Pancreas (tissue), 10 donors: ENCODE data around the gene BCO1. TPM values are rescaled to one million over a fixed set of nuclear protein-coding genes. Genes with fewer than 3 reads are reported as not detected.

Experiments used
- ATAC-seq, 4 donors: fragments of 200-7000 bp; cut with Tn5 transposase; one replicate each; pipeline versions ENCODE4 v1.8.0 to v1.9.1; 2020; ENCODE audit warnings: mild to moderate bottlenecking in 4 of 4, moderate library complexity in 4 of 4
- DNase-seq, 6 donors: peaks; one replicate each; pipeline ENCODE4 v3.0.0-alpha.2; 2020
- FAIRE-seq: peaks from 2 replicates; lab custom pipeline; 2012; peaks lifted over from hg19 to GRCh38; lab: Jason Lieb, UNC
- H3K27ac ChIP-seq, 4 donors: fragments of 200-600 bp; sonication (generic); 1 replicate in 3 of 4; 2 replicates in 1 of 4; pipeline versions ENCODE4 v1.5.0 to v1.8.0; 2020
- H3K27me3 ChIP-seq, 4 donors: fragments of 200-600 bp; one replicate each; pipeline ENCODE4 v1.8.0; 2021
- H3K36me3 ChIP-seq, 3 donors: fragments of 200-600 bp; sonication (generic) in 1 of 3; one replicate each; pipeline versions ENCODE4 v1.5.0 to v1.8.0; 2020 to 2021
- H3K4me1 ChIP-seq, 3 donors: fragments of 200-600 bp; one replicate each; pipeline ENCODE4 v1.8.0; 2021
- H3K4me3 ChIP-seq, 4 donors: fragments of 200-600 bp; sonication (generic) in 2 of 4; one replicate each; pipeline versions ENCODE4 v1.5.0 to v1.8.0; 2020 to 2021
- H3K9me3 ChIP-seq, 4 donors: fragments of 200-600 bp; one replicate each; pipeline ENCODE4 v1.8.0; 2021
- WGBS, 2 donors: extraction: QIAGEN DNeasy Blood & Tissue Kit; methylation state at CpG; one replicate each; pipeline ENCODE4 v1.1.7; 2013; 5-methylcytosine and 5-hydroxymethylcytosine counted together
- intact Hi-C, 3 donors: fragments of 100-400 bp; cut with DNase I; formaldehyde crosslinking; loops; one replicate each; pipeline versions ENCODE4 v1.11.1 to v1.14.2; 2022
- polyA plus RNA-seq, 2 donors: library from polyadenylated mRNA; stranded (reverse); fragments of 200-250 nt; gene quantifications; one replicate each; pipeline ENCODE4 v1.2.3, GENCODE V29; 2013
- total RNA-seq, 6 donors: library from RNA; stranded (reverse); fragmentation: NEBNext Ultra II Directional in 4 of 6; extraction: Animal tissue kit (Norgen Biotek cat#: 25700) in 4 of 6; gene quantifications; one replicate each; pipeline versions ENCODE4 v1.2.1 to v1.2.4, GENCODE V29; 2021 to 2023
- TF ChIP-seq, protein P1 (sequence below), 4 donors: fragments of 200-600 bp; sonication (generic) in 3 of 4; IDR thresholded peaks; one replicate each; pipeline versions ENCODE4 v1.5.0 to v1.8.0; 2021; ENCODE audit warnings: antibody characterized with exemption in 4 of 4
- donor health status: healthy with polysubstance abuse.
- donor health status: DM: no; HTN: no; CAD: no; lungs with moderate emphysema.
- donor health status: DM: no; HTN: no; CAD: no.
- donor health status: control.
- donor health status: control.
- donor health status: Bipolar disorder and iron deficiency.
- donor health status: DM: yes; HTN: yes; CAD: no.
- donor health status: DM: no; HTN: no; CAD: no.
- donor health status: DM: no; HTN: no; CAD: no.
- donor health status: DM: yes; HTN: yes; CAD: no.

The BCO1 gene
- total and polyA plus RNA-seq, 8 donors: 0.16 to 0.87 (median 0.31) TPM; not detected in 3

DNA sequence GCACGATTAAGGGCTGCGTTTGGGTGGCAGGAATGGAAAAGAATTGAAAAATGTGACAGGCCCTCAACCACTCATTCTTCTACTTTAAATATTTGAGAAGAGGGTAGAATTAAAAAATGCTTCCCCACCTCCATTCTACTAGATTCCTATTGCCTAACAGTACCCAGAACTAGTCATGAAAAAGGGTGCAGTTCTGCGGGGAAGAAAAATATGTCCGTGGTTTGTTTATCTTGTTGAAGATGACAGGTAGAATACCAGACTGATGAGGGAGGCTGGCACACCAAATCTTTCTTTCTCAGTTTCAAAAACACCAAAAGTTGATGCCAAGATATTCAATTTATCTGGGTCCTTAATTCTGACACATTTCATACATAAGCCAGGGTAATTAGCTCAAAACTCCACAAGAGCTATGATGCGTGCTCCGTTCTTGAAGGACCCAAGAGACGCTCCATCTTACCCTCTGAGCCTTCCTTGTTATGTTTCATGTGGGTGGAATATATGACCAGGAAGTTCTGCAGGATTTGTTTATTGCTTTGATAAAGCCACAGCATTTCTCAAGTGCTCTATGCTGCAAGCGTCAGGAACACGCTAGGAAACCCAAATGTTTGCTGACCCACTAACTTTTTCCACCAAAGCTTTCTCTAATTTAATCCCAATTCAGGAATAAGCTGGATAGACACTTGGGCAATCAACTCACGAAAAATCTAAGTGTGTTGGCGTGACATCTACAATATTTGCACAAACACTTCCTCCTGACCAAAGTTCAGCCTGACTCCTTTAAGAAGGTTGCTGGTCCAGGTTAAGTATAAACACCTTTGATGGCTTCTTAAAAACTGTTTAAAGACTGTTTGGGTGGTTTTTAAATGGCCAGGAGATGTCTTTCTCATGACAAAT, 55.7 kb downstream of the BCO1 start:
- FAIRE-seq: no peak
- no peak for ATAC-seq
- no peaks in the 10 kb centered on the region for H3K9me3 ChIP-seq
- no peaks in the 10 kb centered on the region for H3K4me1 ChIP-seq
- DNase-seq: no peak
- H3K27me3 ChIP-seq: no peaks in the 10 kb centered on the region
- no peaks in the 10 kb centered on the region for H3K36me3 ChIP-seq
- intact Hi-C loops: no loop called here
- H3K4me3 ChIP-seq: no peak overlapping the region
- TF ChIP-seq, protein P1, sequence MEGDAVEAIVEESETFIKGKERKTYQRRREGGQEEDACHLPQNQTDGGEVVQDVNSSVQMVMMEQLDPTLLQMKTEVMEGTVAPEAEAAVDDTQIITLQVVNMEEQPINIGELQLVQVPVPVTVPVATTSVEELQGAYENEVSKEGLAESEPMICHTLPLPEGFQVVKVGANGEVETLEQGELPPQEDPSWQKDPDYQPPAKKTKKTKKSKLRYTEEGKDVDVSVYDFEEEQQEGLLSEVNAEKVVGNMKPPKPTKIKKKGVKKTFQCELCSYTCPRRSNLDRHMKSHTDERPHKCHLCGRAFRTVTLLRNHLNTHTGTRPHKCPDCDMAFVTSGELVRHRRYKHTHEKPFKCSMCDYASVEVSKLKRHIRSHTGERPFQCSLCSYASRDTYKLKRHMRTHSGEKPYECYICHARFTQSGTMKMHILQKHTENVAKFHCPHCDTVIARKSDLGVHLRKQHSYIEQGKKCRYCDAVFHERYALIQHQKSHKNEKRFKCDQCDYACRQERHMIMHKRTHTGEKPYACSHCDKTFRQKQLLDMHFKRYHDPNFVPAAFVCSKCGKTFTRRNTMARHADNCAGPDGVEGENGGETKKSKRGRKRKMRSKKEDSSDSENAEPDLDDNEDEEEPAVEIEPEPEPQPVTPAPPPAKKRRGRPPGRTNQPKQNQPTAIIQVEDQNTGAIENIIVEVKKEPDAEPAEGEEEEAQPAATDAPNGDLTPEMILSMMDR (IDR thresholded peaks at IDR 0.05): no peak
- 61 to 67% methylated on average over 11 of the region's 11 CpGs for WGBS, 2 donors
- no peak overlapping the region for H3K27ac ChIP-seq

DNA sequence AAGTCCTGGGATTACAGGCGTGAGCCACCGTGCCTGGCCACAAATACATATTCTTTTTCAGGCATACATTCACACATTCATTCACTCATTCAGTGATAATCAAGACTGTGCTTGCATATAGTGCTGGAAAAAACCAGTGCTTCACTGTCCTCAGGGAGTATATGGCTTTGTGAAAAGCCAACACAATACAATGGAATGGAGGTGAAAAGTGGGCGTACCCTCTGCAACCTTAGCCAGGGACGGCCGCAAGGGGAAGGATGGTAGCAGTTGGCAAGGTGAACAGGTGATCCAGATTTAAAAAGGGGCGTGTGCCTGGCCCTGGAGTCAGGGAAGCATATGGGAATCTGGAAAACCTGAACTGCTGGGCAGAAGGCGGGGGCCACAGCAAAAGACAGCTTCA, 58.1 kb downstream of the BCO1 start:
- Histone ChIP-seq H3K36me3 (no peaks in the 10 kb centered on the region), H3K4me1 (no peaks in the 10 kb centered on the region), H3K9me3 (no peaks in the 10 kb centered on the region), H3K4me3 (no peak overlapping the region), H3K27me3 (no peaks in the 10 kb centered on the region), H3K27ac (no peak overlapping the region)
- FAIRE-seq (no peak), ATAC-seq (no peak), DNase-seq (no peak)
- intact Hi-C loops: no loop called here
- TF ChIP-seq, protein P1 (IDR thresholded peaks at IDR 0.05): no peak
- WGBS, 2 donors: 69 to 78% methylated on average over 7 of the region's 7 CpGs

DNA sequence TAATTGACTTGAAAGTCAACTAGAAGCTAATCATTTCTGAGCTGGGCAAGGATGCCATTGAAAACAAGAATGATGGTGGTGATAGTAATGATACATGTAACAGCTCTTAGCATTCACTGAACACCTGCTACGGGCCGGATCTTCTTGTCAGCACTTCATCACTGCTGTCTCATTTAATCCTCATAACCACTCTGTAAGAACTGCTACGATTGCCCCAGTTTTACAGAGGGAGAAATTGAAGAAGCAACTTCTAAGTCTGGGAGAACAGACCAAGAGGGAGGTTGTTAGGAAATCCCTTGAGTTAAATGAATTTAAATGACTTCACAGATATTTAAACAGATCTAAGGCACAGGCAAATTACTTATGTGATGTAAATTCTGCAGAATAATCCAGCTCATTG, 69.3 kb downstream of the BCO1 start:
- no peak for ATAC-seq
- no peak overlapping the region for H3K4me3 ChIP-seq
- no peaks in the 10 kb centered on the region for H3K4me1 ChIP-seq
- H3K36me3 ChIP-seq: no peaks in the 10 kb centered on the region
- FAIRE-seq: no peak
- no peaks in the 10 kb centered on the region for H3K27me3 ChIP-seq
- WGBS, 2 donors: 80 to 91% methylated on average over 3 of the region's 3 CpGs
- intact Hi-C loops: no loop called here
- H3K9me3 ChIP-seq: no peaks in the 10 kb centered on the region
- TF ChIP-seq, protein P1 (IDR thresholded peaks at IDR 0.05): no peak
- DNase-seq: no peak
- no peak overlapping the region for H3K27ac ChIP-seq

DNA sequence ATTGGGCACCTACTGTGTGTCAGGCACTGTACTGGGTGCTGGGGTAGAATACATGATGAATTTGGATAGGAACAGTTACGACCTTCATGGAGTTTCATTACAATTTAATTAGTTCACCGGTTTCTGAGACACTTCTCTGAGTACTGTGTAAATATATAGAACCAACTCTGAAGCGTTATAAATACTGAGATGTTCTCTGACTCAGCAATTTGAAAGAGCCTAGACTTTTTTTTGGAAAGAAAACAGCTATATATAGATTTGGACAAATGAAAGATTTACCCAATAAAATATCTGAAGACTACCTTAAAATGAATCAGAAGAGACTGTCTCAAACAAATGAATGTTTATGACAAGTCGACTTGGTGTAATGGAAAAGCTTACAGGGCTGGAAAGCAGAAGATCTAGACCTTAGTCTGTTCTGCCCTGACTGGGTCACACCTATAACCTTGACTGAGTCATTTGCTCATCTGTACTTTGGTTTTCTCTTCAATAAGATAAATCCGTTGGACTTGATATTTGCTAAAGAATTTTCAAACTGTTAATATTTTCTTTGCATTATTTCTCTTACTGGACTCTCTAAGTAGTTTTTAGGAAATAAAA, 71.7 kb downstream of the BCO1 start:
- ATAC-seq (no peak), DNase-seq (no peak), FAIRE-seq (no peak)
- H3K27me3 ChIP-seq: no peaks in the 10 kb centered on the region
- no peaks in the 10 kb centered on the region for H3K9me3 ChIP-seq
- TF ChIP-seq, protein P1 (IDR thresholded peaks at IDR 0.05): no peak
- H3K36me3 ChIP-seq: no peaks in the 10 kb centered on the region
- H3K27ac ChIP-seq: no peak overlapping the region
- no peak overlapping the region for H3K4me3 ChIP-seq
- WGBS, 2 donors: 64 to 67% methylated on average over 5 of the region's 5 CpGs
- H3K4me1 ChIP-seq: peaks cover 0 to 9% (median 5%) of the 10 kb centered on the region in 3 donors
- intact Hi-C loops: no loop called here

DNA sequence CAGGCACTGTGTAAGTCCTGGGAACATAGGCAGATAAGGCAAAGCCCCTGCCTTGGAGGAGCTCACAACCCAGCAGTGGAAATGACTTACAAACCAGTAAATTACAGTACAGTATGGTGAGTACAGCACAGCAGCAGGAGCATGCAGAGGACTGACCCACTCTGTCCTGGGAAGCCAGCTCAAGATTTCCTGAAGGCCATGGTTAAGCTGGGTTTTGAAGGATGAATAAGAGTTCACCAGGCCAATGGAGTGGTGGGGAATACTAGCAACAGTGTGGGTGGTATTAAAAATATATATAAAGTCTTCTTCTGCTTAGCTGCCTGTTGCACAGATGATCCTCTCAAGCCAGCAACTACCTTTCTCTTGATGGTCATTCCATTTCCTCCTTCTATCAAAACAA, 73.3 kb downstream of the BCO1 start:
- no peak overlapping the region for H3K4me3 ChIP-seq
- peaks cover 0 to 15% (median 5%) of the 10 kb centered on the region in 3 donors for H3K4me1 ChIP-seq
- no peak overlapping the region for H3K27ac ChIP-seq
- intact Hi-C loops: no loop called here
- no peaks in the 10 kb centered on the region for H3K36me3 ChIP-seq
- ATAC-seq (no peak), DNase-seq (no peak), FAIRE-seq (no peak)
- no peaks in the 10 kb centered on the region for H3K9me3 ChIP-seq
- TF ChIP-seq, protein P1 (IDR thresholded peaks at IDR 0.05): no peak
- H3K27me3 ChIP-seq: no peaks in the 10 kb centered on the region
